Stimulated activated CD4-positive, alpha-beta T cell treated with anti-CD3 and anti-CD28 coated beads, Interleukin-12 subunit alpha, Interleukin-12 subunit beta, amount 100 ng/mL, for 24 hours (primary cell): ENCODE data around the gene CIB4.
"Not testable (repeated sequence)": the region's sequence is repeated elsewhere in the genome, so short reads cannot be mapped to it uniquely, and the experiment has no call there.

Experiments
- DNase-seq, 2 experiments: peaks; one replicate each; pipeline ENCODE4 v3.0.0-alpha.2; 2020; ENCODE audit warnings: low read depth in 2 of 2

Gene CIB4

DNA sequence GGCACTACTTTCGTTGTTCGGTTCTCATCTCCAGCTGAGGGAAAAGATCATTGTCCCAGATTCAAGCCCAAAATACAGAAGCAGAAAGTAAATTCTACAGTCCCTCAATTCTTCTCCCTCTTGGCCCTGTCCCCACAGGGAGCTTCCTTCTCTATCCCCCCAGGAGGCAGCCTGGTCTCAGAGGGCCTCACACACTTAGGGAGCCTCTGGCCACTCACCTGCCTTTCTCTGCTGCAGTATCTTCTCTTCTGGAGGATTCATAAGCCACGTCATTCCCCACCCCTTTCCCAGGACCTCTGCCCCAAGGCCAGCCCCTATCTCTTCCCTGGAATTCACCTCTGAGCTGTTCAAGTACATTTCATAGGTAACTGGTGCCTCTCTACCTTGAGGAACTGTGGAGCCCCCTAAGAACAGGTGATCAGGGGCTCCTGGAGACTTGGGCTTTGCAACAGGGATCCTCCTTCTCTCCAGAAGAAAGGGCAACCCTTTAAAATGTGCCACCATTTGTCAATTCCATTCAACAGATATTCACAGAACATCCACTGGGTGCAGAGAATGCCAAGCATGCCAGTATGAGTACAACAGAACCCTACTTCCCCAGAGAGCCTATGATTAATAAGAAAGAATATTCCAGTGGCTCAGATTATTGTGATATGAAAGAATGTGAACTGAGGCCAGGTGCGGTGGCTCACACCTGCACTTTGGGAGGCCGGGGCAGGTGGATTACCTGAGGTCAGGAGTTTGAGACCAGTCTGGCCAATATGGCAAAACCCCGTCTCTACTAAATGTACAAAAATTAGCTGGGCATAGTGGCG is 72.9 kb downstream of the CIB4 start:
- no peak for DNase-seq

DNA sequence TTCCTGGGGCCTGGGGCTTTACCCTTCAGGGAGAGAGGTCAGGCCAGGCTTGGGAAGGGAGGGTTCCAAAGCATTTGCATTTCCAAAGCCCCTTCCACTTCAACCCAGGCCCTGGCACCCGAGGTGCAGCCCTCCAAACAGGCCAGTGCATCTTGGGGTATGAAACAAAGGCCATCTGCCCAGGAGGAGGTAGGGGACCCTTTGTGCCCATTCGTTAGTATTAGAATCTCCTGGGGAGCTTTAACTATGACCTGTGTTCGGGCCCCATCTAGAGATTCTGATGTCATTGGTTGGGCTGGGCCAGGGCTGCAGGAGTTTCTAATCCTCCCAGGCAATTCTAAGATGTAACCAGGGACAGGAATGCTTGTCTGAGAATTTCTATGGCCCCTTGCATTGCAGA is 73.6 kb downstream of the CIB4 start:
- DNase-seq, result no peak

DNA sequence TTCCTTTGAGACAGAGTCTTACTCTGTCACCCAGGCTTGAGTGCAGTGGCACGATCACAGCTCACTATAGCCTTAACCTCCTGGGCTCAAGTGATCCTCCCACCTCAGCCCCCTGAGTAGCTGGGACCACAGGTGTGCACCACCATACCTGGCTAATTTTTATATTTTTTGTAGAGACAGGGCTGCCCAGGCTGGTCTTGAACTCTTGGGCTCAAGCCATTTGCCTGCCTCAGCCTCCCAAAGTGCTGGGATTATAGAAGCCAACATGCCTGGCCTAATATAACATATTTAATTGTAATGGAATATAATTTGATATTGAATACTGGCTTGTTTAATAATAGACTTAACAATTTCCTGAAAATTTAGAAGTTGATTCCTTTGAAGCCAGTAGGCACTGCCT is 74.4 kb downstream of the CIB4 start:
- DNase-seq, result not testable (repeated sequence)

DNA sequence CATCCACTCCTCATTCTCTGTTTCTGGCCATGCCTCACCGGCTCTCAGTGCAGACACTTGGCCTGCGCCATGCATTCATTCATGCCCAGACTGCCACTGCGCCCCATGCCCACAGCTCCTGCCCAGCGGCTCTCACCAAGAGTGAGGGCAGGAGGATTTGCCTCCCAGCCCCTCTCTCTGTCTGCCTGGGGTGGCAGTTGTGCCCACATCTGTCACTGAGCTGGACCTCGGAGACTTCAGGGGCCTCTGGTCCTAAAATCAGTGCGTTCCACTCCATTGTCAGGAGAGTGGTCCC is 75.1 kb downstream of the CIB4 start:
- DNase-seq, result no peak

DNA sequence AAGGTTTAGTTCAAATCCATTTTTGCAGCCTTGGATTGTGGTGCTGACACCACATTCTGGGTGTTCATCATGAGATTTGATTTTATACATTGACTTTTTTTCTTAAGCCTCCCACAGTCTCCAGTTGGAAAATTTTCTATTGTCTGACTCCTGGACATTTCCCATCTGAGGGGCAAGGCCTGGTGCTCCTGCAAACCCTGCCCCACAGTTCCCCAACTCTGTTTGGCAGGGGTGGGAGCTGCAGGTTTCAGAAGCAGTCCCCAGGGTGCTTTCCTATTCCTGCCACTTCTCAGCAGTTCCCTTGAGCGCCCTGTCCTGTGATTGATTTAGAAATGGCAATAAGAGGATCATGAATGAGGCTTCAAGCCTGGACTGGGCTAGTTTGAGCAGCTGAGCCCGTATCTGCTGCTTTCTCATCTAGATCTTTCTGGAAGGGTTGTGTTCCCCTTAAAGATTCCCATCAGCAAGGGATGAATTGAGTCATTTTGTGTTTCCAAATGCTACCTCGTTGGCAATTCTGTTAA is 77.0 kb downstream of the CIB4 start:
- no peak for DNase-seq

DNA sequence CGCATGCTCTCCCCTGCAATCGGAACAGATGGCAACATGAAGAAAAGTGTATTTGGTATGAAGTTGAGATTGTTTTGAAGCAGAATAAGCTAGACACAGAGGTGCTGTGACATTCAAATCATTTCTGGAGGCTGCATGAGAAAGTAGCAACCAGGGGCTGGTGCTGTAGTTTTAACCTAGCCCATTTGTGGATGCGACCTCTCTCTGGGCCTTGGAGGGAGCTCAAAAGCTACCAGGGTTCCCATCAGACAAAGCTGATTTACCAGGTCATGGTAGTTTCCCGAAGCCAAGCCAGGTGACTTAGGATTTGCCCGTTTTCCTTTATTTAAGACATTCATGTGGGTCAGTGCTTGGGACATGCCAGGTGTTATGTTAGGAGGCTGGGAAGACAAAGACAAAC is 77.5 kb downstream of the CIB4 start:
- no peak for DNase-seq

DNA sequence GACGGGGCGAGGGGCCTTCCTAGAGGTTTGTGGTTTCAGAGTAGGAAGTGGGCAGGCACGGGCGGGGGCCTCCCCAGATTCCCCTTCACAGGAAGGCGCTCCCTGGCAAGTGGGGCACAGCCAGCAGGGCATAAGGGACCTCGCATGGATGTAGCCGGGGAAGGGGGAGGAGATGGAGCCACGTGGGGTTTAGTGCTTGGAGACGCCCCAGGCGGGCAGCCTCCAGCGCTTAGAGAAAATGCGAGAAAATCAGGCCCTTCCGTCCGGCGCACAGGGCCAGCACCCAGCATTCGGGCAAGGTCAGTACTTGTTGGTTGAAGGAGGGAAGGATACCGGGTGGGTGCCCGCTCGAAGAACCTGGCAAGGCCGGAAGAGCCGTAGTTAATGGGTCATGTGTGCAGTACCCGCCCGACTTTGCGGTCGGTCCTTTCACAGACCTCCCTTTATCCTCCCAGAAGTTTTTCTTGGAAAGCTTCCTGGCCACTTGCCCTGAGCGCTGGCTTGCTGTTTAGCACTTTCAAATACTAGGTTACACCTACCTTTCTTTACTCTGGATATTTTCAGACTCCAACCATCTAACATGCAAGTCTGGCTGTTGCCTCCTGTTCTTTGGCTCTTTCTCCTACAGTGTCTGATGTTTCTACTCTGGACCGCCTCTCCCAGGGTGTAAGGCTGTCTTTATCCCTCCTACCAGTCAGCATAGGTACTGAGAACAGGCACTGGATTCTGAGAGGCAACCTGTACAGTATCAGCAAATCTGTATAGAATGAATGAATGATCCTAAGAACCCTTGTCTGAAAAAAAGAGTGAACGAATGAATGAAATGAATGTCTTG is 78.1 kb downstream of the CIB4 start:
- peak in 1 of 2 experiments; percentile 8 for DNase-seq

DNA sequence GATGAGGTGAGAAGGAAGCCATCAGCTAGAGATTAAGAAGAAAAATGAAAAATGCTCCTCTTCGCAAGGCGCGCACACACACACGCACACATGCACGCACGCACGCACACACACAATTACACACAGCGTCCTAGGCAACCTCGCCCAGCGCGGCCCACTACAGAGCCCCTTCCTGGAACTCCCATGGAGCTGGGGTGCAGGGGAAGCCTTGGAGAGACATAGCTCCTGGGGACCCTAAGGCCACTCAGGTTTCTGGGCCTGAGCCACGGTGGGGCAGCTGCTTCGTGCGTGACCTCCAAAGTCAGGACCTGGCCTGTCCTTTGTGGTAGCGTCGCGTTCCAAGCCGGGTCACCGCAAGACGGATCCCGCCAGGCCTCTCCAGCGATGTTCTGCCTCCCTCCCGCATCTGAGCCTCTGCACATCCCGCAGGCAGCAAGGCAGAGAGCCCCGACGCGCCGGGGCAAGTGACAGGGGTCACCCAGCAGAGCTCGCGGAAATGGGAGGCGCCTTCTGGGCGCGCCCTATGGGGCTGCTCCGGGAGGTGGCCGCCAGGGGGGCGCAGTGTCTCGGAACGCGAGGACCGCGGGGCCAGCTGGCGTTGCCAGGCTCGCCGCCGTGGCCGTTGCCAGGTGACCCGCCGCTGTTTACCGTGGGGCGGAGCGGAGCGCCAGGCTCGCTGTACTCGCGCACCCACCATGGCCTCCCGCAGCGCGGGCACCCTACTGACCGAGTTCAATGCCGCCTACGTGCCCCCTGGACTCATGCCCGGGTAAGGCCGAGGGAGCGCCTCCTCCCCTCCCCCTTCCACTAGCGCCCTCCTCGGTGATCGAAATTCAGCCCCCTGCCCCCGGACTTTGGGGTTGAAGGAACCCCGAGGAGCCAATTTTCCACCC is 79.0 kb downstream of the CIB4 start:
- peak in 1 of 2 experiments; percentile 22 for DNase-seq

DNA sequence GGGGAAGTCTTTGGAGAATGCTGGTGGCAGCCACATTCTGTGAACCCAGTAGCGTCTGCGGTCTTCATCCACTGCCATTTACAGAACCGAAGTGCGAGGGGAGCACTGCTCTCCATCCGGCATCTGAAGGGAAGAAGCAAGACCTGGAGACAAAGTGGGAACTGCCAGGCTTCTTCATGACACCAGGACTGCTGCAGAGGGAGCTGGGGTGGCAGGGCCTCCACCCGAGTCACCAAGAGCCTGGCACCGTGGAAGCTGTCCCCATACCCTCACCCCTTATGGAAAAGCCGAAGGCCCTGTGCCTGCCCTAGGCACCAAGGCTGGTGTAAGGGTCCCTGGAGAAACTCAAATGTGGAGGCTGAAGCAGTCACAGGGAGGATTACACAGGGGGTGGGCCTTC is 79.8 kb downstream of the CIB4 start:
- no peak for DNase-seq

DNA sequence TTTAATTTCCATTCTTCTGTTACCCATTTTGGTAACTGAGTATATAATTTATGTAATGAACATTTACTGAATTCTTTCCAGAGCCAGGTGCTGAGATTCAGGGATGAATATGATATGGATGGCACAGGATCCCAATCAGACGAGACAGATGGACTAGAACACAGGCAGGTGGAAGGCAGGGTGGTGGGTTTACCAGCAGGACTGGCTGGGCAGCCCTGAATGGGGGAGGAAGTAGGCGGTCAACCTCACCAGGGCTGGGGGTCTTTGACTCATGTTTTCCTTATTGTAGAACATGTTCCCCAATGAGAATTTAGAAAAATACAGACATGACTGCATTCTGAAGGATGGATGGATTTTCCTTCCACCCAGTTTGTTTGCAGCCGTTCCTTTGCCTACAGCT is 80.3 kb downstream of the CIB4 start:
- no peak for DNase-seq

DNA sequence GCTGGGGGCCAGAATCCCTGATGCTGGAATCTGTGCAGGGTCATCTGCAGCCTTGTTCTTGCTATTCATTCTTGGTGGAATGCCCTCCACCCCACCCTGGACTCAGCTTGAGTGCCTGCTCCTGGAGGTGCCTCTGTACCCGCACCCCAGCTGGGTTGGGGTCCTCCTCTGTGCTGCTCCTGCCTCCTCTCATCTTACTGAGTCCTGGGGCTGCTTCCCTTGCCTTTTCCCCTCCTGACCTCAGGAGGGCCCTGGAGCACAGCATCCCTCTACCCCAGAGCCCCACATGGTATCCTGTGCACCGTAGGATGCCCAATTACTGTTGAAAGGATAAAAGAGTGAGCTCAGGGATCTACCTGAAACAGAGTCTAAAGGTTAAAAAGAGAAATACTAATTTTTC is 81.6 kb downstream of the CIB4 start:
- DNase-seq, result no peak

DNA sequence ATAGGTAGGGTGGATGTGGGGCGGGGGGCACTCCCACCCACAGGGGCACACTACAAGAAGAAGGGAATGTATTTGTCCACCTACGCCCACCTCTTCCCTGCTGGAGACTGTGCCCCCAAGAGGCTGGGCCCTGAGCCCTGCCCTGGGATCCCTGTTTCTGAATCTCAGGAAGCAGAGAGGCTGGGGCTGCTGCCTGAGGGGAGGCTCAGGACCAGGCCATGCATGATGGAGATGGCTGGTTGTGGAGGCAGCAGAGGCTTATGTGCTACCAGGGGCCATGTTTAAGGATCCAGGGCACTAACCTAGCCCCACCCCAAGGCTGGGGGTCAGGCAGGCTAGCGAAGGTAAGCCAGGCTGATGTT is 82.1 kb downstream of the CIB4 start:
- DNase-seq, result no peak

DNA sequence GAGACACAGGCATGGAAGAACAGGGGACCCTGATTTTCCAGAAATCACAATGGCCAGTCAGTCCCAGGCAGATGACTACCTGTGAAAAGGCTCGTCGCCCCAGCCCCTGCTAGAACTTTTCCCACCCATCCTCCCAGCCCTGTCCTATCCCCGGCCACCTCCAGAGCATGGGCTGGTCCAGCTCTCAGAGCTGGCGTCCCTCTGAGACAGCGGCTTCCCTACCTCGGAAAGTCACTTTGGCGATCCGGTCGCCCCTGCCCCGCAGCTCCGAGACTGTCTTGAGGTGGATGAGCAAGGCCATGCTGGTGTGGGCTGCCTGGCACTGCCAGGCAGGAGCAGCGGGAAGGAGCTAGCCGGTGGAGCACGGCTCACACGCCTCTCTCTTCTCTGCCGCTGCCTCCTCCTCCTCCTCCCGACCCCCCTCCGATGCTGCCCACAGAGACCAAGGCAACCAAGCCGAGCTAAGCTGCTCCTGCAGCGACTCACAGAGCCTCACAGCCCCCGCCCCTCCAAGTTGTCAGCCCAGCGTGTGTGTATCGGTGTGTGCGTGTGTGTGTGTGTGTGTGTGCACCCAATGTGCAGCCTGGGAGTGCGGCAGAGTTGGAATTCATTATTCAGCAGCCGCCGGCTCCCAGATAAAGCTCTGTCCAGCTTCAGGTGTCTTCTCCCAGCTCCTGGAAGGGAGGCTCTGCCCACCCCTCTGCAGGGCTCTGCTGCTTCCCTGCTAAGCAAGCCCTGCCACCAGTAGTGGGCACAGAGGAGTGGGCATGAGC is 82.7 kb downstream of the CIB4 start:
- DNase-seq, result no peak

DNA sequence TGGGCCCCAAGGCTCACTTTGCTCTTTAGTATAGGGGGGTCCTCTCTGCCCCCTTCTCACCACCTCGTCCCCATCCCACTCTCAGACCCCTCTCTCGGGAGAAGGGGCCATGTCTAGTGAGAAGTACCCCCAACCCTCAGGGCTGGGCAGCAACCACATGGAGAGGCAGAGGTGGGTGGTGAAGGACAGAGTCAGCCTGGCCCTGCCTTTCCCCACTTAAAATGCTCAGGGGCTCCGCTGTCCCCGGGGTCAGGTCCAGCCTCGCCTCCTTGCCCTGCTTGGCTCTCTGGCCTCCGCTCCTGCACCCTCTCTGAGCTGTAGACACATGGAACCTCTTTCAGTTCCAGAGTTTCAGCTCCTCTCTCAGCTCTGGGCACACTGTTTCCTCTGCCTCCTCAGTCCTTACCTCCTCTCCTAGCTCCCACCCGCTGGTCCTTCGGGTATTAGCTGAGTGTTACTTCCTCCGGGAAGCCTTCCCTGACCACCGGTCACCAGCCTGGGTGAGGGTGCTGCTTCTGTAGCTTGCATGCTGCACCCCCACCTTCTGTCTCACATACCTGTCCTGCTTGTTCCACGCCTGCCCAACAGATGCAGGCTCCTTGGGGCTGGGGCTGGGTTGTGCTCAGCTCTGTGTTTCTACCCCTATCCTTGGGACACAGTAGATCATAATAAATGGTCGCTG is 83.8 kb downstream of the CIB4 start:
- no peak for DNase-seq

DNA sequence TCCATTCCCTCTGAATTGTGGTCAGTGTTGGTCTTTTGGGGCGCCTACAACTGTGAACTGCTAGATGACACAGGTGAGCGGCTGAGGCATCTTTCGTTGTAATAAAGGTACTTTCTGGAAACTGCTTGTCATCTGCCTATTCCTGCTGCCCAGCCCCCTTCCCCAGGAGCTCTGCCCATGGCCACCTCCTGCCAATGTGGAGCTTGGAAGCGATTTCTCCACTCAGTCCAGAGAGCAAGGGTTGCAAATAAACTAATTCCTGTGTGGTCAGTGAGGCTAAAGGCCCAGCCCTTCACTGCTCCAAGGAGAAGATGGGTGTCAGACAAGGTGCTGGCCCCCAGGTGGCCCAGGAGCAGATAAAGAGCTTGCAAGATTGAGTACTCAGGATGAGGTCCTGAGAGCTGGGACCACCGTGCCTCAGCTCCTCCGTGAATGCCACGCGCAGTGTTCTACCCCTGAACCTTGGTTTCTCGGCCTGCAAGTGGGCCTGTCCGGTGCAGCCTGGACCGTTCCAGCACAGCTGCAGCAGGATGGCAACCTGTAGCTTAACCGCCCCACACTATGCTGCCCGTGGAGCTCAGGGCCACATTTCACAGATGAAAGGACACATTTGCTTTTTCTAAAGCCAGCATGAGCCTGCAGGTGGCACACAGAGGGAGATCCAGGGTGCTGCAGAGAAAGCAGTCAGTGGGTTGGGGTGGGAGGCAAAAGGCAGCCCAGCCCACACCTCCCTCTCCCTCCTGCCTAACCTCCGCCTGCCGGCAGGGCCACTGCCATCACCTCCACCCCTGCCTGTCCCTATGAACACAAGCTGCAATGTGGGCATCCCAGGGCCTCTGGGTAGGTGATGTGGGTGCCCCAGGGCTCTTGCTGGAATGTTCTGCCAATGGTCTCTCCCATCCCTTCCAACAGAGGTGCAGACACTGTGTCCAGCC is 84.6 kb downstream of the CIB4 start:
- no peak for DNase-seq

DNA sequence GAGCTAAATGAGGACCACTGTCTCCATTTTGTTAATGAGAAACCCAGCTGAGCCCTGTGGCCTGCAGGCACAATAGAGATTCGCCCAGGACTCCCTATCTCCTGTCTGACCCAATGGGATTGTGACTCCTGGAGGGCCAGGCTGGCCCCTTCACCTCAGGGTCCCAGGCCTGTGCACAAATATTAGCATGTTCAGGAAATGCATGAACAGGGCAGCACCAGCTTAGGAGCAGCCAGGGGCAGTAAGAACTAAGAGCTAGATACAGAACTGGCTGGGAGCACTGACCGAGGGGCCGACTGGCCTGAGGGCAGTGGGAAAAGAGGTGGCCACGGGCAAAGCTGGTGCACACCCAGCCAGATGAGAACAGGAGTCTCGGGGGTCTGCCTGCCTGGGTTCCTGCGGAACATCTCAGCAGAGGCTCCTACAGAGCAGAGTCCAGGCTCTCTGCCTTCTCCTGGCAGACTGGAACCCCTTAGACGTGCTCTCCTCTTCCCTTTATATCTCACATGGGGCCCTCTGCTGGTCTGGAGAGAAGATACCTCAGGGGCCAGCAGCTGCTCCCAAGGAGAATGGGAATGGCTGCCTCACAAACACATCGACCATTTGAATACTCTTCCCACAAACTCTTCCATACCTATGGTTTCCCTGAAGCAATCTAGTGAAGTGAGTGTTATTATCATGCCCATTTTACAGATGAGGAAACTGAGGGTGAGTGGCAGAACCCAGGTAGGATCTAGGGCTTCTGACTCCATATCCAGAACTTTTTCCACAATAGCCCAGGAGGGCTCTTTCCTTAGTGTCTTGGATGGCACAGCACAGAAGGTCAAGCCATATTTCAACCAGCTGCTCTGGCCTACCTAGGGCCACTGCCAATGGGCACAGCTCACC is 85.7 kb downstream of the CIB4 start:
- no peak for DNase-seq

DNA sequence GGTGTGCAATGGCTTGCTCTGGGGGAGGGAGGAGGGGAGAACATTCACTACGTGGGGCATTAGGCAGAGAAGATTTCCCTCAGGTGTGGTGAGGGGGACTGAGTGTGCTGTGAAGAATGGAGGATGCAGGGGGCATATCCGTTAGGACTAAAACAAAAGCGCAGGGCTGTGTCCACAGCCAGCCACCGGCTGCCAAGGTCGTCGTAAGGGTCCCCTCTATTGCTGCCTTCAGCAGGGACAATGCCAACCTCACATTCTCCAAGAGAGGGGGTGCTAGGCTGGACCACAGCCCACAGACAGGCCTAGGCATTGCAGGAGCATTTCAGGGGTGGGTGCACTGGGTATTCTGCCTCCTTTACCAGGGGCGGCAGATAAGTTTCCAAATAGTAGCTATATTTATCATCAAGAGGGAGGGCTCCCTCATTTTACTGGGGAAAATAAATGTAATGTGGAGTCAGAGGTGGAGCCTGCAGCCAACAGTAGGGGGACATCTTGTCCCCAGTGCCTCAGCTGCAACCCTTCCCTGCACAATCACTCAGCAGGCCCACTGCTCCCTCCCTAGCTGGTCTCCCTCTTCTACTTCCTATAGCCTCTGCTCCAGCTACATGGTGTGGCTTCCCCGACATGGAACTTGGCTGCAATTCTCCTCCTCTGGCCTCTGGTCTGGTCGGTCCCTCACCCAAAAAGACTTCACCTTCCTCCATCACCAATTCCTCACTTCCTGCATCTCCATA is 88.4 kb downstream of the CIB4 start:
- DNase-seq, result no peak
